Hepatocyte (in vitro differentiated cells): ENCODE measurements around the gene RYK. TPM values are rescaled to one million over a fixed set of nuclear protein-coding genes. Genes with fewer than 3 reads are reported as not detected.

Experiments used
- DNase-seq: peaks from one replicate; pipeline ENCODE4 v3.0.0-alpha.2; 2016; ENCODE audit warnings: low spot score
- H2AFZ ChIP-seq: fragments of 200-600 bp; sonication (generic); 2 replicates; pipeline ENCODE4 v1.6.0; 2016; ENCODE audit warnings: antibody characterized with exemption, mild to moderate bottlenecking
- H3K27ac ChIP-seq: fragments of 200-600 bp; sonication (generic); 2 replicates; pipeline ENCODE4 v1.5.1; 2016; ENCODE audit warnings: mild to moderate bottlenecking
- H3K27me3 ChIP-seq: fragments of 200-600 bp; sonication (generic); 2 replicates; pipeline ENCODE4 v1.6.1; 2016
- H3K36me3 ChIP-seq: fragments of 200-600 bp; sonication (generic); replicated peaks from 2 replicates; pipeline ENCODE4 v1.5.1; 2016; ENCODE audit warnings: low read depth; ENCODE audit not compliant: insufficient read depth
- H3K4me1 ChIP-seq: fragments of 200-600 bp; sonication (generic); 2 replicates; pipeline ENCODE4 v1.5.1; 2016; ENCODE audit warnings: mild to moderate bottlenecking, moderate library complexity; ENCODE audit not compliant: insufficient read depth
- H3K4me2 ChIP-seq: fragments of 200-600 bp; sonication (generic); 2 replicates; pipeline ENCODE4 v1.6.0; 2016
- H3K4me3 ChIP-seq: fragments of 200-600 bp; sonication (generic); 2 replicates; pipeline ENCODE4 v1.5.1; 2016; ENCODE audit warnings: mild to moderate bottlenecking
- H3K79me2 ChIP-seq: fragments of 200-600 bp; sonication (generic); 2 replicates; pipeline ENCODE4 v1.6.0; 2017; ENCODE audit warnings: mild to moderate bottlenecking
- H3K9me2 ChIP-seq: fragments of 200-600 bp; sonication (generic); replicated peaks from 2 replicates; pipeline ENCODE4 v1.6.0; 2017; ENCODE audit warnings: mild to moderate bottlenecking; ENCODE audit not compliant: insufficient read depth
- H3K9me3 ChIP-seq: fragments of 200-600 bp; sonication (generic); 2 replicates; pipeline ENCODE4 v1.5.1; 2016; ENCODE audit warnings: low read depth, mild to moderate bottlenecking
- H4K20me1 ChIP-seq: fragments of 200-600 bp; sonication (generic); 2 replicates; pipeline ENCODE4 v1.6.0; 2016; ENCODE audit warnings: mild to moderate bottlenecking; ENCODE audit not compliant: insufficient read depth, poor library complexity, severe bottlenecking
- CTCF ChIP-seq: fragments of 200-600 bp; sonication (generic); IDR thresholded peaks from 2 replicates; pipeline ENCODE4 v1.5.1; 2016; ENCODE audit warnings: antibody characterized with exemption, mild to moderate bottlenecking; ENCODE audit not compliant: poor library complexity
- EZH2 ChIP-seq: fragments of 200-600 bp; sonication (generic); IDR thresholded peaks from 2 replicates; pipeline ENCODE4 v1.6.1; 2016; ENCODE audit warnings: antibody characterized with exemption, mild to moderate bottlenecking, borderline replicate concordance
- EZH2phosphoT487 ChIP-seq: fragments of 200-600 bp; sonication (generic); IDR thresholded peaks from one replicate; pipeline ENCODE4 v1.6.1; 2018; ENCODE audit warnings: antibody characterized with exemption, mild to moderate bottlenecking, low read depth, moderate library complexity; ENCODE audit not compliant: unreplicated experiment, severe bottlenecking
- WGBS: methylation state at CpG from one replicate; pipeline ENCODE4 v1.1.6; 2016; ENCODE audit warnings: low lambda C conversion rate; ENCODE audit errors: missing lambda C conversion rate; 5-methylcytosine and 5-hydroxymethylcytosine counted together
- polyA plus RNA-seq: library from polyadenylated mRNA; unstranded; fragments of >200 nt; fragmentation: Nextera tagmentation; extraction: Ambion mirVana; gene quantifications from 2 replicates; pipeline ENCODE4 v1.2.1, GENCODE V29; 2016
- total RNA-seq: library from RNA; depleted of rRNA; stranded (reverse); fragments of >200 nt; gene quantifications from 2 replicates; pipeline ENCODE4 v1.2.3, GENCODE V29; 2014

RYK gene
- total and polyA plus RNA-seq, 2 experiments from 2014 or later, result 56.5 to 102 TPM

GRCh38 chr3:134298249-134298648 is 47.6 kb upstream of the RYK start:
- DNase-seq, result no peak
- Histone ChIP-seq H2AFZ (no peak overlapping the region), H3K27ac (no peak overlapping the region), H3K79me2 (no peaks in the 10 kb centered on the region), H3K9me2 (no peaks in the 10 kb centered on the region), H3K9me3 (peaks cover 3% of the 10 kb centered on the region), H3K4me3 (no peak overlapping the region), H3K36me3 (no peaks in the 10 kb centered on the region), H3K4me2 (no peak overlapping the region), H3K4me1 (no peaks in the 10 kb centered on the region), H4K20me1 (no peaks in the 10 kb centered on the region), H3K27me3 (no peaks in the 10 kb centered on the region)
- TF ChIP-seq CTCF, result no peak
- no peak for TF ChIP-seq EZH2phosphoT487
- TF ChIP-seq EZH2, result no peak
- 96% methylated on average over 2 of the region's 2 CpGs for WGBS

- Histone ChIP-seq H3K4me3 (no peak overlapping the region), H3K27me3 (no peaks in the 10 kb centered on the region), H3K4me2 (no peak overlapping the region), H3K9me2 (no peaks in the 10 kb centered on the region), H2AFZ (no peak overlapping the region), H3K9me3 (peaks cover 3% of the 10 kb centered on the region), H3K27ac (no peak overlapping the region), H4K20me1 (no peaks in the 10 kb centered on the region), H3K36me3 (no peaks in the 10 kb centered on the region), H3K79me2 (no peaks in the 10 kb centered on the region), H3K4me1 (no peaks in the 10 kb centered on the region)
- no peak for DNase-seq
- no peak for TF ChIP-seq EZH2
- no peak for TF ChIP-seq EZH2phosphoT487
- no peak for TF ChIP-seq CTCF
Measured at GRCh38 chr3:134296616-134297015, 46.0 kb upstream of the RYK start.

- no peaks in the 10 kb centered on the region for H3K36me3 ChIP-seq
- no peak for DNase-seq
- H3K9me2 ChIP-seq, result no peaks in the 10 kb centered on the region
- H3K4me1 ChIP-seq, result peaks cover 7% of the 10 kb centered on the region
- TF ChIP-seq EZH2 (no peak), EZH2phosphoT487 (no peak), CTCF (no peak)
- H3K27ac ChIP-seq, result no peak overlapping the region
- peaks cover 3% of the 10 kb centered on the region for H3K9me3 ChIP-seq
- no peak overlapping the region for H3K4me2 ChIP-seq
- H4K20me1 ChIP-seq, result no peaks in the 10 kb centered on the region
- WGBS, result 100% methylated on average over 1 of the region's 1 CpG
- H2AFZ ChIP-seq, result no peak overlapping the region
- H3K79me2 ChIP-seq, result no peaks in the 10 kb centered on the region
- no peaks in the 10 kb centered on the region for H3K27me3 ChIP-seq
- H3K4me3 ChIP-seq, result no peak overlapping the region
Measured at GRCh38 chr3:134295930-134296329, 45.3 kb upstream of the RYK start.
